Skeletal muscle tissue (tissue), 4 donors: ENCODE results near the gene ARSI. TPM values are rescaled to one million over a fixed set of nuclear protein-coding genes. Genes with fewer than 3 reads are reported as not detected.

ENCODE experiments used
- H3K27ac ChIP-seq: one replicate; pipeline ENCODE4 v1.7.0; 2013; ENCODE audit warnings: mild to moderate bottlenecking, low read depth, low read length, inconsistent platforms
- H3K27me3 ChIP-seq, 3 donors: one replicate each; pipeline ENCODE4 v1.7.0; 2013; ENCODE audit warnings: low read length in 3 of 3; ENCODE audit not compliant: control insufficient read depth in 3 of 3, insufficient read depth in 3 of 3
- H3K36me3 ChIP-seq, 3 donors: one replicate each; pipeline ENCODE4 v1.7.0; 2013; ENCODE audit warnings: low read length in 3 of 3; ENCODE audit not compliant: control insufficient read depth in 3 of 3, insufficient read depth in 3 of 3
- H3K4me1 ChIP-seq, 3 donors: one replicate each; pipeline ENCODE4 v1.7.0; 2013; ENCODE audit warnings: low read length in 3 of 3, mild to moderate bottlenecking in 3 of 3; ENCODE audit not compliant: control insufficient read depth in 3 of 3, insufficient read depth in 3 of 3
- H3K4me3 ChIP-seq, 3 donors: one replicate each; pipeline ENCODE4 v1.7.0; 2013; ENCODE audit warnings: low read length in 3 of 3
- H3K9ac ChIP-seq, 3 donors: one replicate each; pipeline ENCODE4 v1.7.0; 2013; ENCODE audit warnings: low read length in 3 of 3, mild to moderate bottlenecking in 3 of 3, moderate library complexity in 2 of 3, low read depth in 1 of 3
- H3K9me3 ChIP-seq, 3 donors: one replicate each; pipeline ENCODE4 v1.7.0; 2013; ENCODE audit warnings: low read length in 3 of 3; ENCODE audit not compliant: control insufficient read depth in 3 of 3
- total RNA-seq: library from RNA; depleted of rRNA; stranded (reverse); fragments of >200 nt; gene quantifications from one replicate; pipeline ENCODE4 v1.2.3, GENCODE V29; 2014
- donor health status: Osteomylitis.

ARSI gene
- total RNA-seq, 1 donor from 2014 or later, result 9.9 TPM

GRCh38 chr5:150328515-150328914 lies 25.8 kb upstream of the ARSI start:
- Histone ChIP-seq H3K27ac (no peak overlapping the region), H3K36me3 (no peaks in the 10 kb centered on the region), H3K27me3 (no peaks in the 10 kb centered on the region), H3K4me3 (no peak overlapping the region), H3K9me3 (no peaks in the 10 kb centered on the region), H3K9ac (no peak overlapping the region), H3K4me1 (peaks cover 2 to 11% (median 3%) of the 10 kb centered on the region in 3 donors)

DNA sequence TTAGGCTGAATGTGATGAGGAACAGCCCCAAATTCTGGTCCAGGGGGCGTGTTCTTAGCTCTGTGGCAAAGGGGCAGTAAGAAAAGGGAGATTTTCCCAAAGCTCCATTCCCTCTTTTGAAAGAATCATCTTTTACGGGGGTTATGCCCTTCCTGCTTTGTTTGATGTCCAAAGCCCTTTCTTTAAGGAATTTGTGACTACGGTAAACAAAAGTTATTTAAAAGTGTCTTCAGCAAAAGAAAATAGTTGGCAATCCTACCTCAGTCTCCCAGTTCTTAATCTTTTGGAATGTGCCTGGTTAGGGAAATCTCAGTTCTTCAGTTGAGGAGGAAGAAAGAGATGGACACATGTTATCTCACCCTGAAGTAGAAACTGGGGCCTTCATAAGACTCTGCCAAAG lies 24.4 kb upstream of the ARSI start:
- H3K27me3 ChIP-seq, result no peaks in the 10 kb centered on the region
- no peaks in the 10 kb centered on the region for H3K36me3 ChIP-seq
- H3K27ac ChIP-seq, result no peak overlapping the region
- H3K4me1 ChIP-seq, result peaks cover 2 to 11% (median 3%) of the 10 kb centered on the region in 3 donors
- H3K9me3 ChIP-seq, result no peaks in the 10 kb centered on the region
- H3K9ac ChIP-seq, result no peak overlapping the region
- H3K4me3 ChIP-seq, result no peak overlapping the region

DNA sequence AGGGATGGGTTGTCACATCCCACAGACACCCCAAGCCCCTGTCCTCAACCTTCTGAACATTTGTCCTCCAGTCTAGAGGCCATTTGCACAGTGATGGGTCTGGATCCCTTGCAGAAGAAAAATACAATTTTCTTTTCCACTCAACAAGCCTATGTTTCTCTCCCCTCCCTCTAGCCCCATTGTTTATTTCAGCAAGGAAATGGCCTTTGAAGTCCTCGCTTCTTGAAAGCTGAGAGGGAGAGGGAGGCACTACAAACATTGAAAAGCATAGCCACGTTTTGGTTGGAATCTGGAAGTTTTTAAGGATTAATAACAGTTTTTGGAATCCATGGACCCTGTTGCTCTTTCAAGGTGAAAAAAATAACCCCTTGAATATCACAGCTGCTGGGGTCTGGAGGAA lies 24.0 kb upstream of the ARSI start:
- H3K27me3 ChIP-seq, result no peaks in the 10 kb centered on the region
- H3K4me1 ChIP-seq, result peaks cover 2 to 11% (median 3%) of the 10 kb centered on the region in 3 donors
- no peak overlapping the region for H3K4me3 ChIP-seq
- no peaks in the 10 kb centered on the region for H3K36me3 ChIP-seq
- H3K9ac ChIP-seq, result no peak overlapping the region
- H3K27ac ChIP-seq, result no peak overlapping the region
- no peaks in the 10 kb centered on the region for H3K9me3 ChIP-seq

DNA sequence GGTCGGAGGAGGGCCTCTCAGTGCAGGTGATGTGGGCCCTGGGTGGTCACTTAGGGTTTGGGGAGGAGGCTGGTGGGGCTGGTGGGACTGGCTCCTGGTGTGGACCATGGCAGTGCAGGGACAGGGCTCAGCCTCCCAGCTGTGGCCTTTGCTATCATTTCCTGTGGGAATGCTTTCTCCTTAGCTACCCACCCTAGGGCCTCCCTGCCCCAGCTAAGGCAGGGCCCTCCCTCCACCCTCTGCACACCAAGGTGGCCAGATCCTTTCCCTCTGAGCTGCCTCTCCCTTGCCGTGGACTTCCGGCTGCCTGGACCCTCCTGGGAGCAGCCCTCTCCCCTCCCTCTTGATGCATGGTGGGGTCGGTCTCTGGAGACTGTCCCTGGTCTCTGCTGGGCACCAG lies 22.7 kb upstream of the ARSI start:
- H3K36me3 ChIP-seq, result no peaks in the 10 kb centered on the region
- H3K9me3 ChIP-seq, result no peaks in the 10 kb centered on the region
- no peak overlapping the region for H3K27ac ChIP-seq
- H3K4me1 ChIP-seq, result peaks cover 4 to 15% (median 5%) of the 10 kb centered on the region in 3 donors
- no peaks in the 10 kb centered on the region for H3K27me3 ChIP-seq
- H3K9ac ChIP-seq, result no peak overlapping the region
- no peak overlapping the region for H3K4me3 ChIP-seq

GRCh38 chr5:150323819-150324218 lies 21.1 kb upstream of the ARSI start:
- H3K9me3 ChIP-seq, result no peaks in the 10 kb centered on the region
- H3K4me3 ChIP-seq, result no peak overlapping the region
- H3K9ac ChIP-seq, result no peak overlapping the region
- no peaks in the 10 kb centered on the region for H3K27me3 ChIP-seq
- H3K36me3 ChIP-seq, result no peaks in the 10 kb centered on the region
- peaks cover 4 to 10% (median 9%) of the 10 kb centered on the region in 3 donors for H3K4me1 ChIP-seq
- no peak overlapping the region for H3K27ac ChIP-seq

DNA sequence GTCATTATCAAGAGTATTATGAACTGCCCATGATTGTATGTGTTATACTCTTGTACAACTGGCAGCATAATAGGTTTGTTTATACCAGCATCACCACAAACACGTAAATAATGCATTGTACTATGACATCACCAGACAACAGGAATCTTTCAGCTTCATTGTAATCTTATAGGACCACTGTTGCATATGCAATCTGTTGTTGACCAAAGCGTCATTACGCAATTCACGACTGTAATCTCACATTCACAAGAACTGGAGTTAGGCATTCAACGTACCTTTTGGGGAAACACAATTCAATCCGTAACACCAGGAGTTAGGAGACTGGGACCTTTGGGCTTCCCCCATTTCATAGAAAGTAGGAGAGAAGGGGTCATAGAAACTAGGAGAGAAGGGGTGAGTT lies 20.4 kb upstream of the ARSI start:
- Histone ChIP-seq H3K9ac (no peak overlapping the region), H3K4me1 (peaks cover 4 to 10% (median 9%) of the 10 kb centered on the region in 3 donors), H3K27me3 (no peaks in the 10 kb centered on the region), H3K36me3 (no peaks in the 10 kb centered on the region), H3K27ac (no peak overlapping the region), H3K4me3 (no peak overlapping the region), H3K9me3 (no peaks in the 10 kb centered on the region)

DNA sequence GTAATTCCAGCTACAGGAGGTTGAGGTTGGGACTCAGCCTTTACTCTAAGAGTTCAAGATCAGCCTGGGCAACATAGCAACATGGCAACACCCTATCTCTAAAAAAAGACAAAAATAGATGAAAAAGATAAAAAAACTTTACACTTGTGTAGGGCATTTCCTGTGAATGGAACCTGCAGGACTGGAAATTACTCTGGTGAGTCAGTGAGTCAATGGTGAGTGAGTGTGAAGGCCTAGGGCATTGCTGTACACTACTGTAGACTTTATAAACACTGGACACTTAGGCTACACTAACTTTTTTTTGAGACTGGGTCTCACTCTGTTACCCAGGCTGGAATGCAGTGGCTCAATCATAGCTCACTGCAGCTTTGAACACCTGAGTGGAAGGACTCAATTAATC lies 19.5 kb upstream of the ARSI start:
- Histone ChIP-seq H3K27ac (no peak overlapping the region), H3K36me3 (no peaks in the 10 kb centered on the region), H3K4me3 (no peak overlapping the region), H3K9ac (no peak overlapping the region), H3K9me3 (no peaks in the 10 kb centered on the region), H3K4me1 (peaks cover 4 to 10% (median 9%) of the 10 kb centered on the region in 3 donors), H3K27me3 (no peaks in the 10 kb centered on the region)

- H3K9ac ChIP-seq, result no peak overlapping the region
- H3K4me1 ChIP-seq, result peaks cover 4 to 10% (median 9%) of the 10 kb centered on the region in 3 donors
- no peak overlapping the region for H3K27ac ChIP-seq
- no peaks in the 10 kb centered on the region for H3K36me3 ChIP-seq
- H3K4me3 ChIP-seq, result no peak overlapping the region
- H3K27me3 ChIP-seq, result no peaks in the 10 kb centered on the region
- no peaks in the 10 kb centered on the region for H3K9me3 ChIP-seq
Measured at GRCh38 chr5:150321784-150322183, 19.1 kb upstream of the ARSI start.

DNA sequence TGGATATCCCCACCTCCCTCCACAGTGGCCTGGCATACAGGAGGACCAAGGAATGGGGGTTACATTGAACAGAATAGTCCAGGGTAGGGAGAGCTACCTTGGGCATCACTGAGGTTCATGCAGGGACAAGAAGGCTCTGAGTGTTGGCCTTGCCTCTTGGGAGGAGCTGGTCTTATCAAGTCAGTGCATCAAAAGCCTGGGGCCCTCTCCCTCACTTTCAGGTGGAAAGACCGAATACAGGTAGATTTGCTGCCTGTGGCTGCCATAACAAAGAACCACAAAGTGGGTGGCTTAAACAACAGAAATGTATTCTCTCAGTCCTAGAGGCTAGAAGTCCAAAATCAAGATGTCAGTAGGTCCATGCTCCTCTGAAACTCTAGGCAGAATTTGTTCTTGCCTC lies 18.5 kb upstream of the ARSI start:
- no peak overlapping the region for H3K4me3 ChIP-seq
- no peak overlapping the region for H3K27ac ChIP-seq
- no peak overlapping the region for H3K9ac ChIP-seq
- no peaks in the 10 kb centered on the region for H3K27me3 ChIP-seq
- no peaks in the 10 kb centered on the region for H3K36me3 ChIP-seq
- H3K9me3 ChIP-seq, result no peaks in the 10 kb centered on the region
- peaks cover 4 to 10% (median 9%) of the 10 kb centered on the region in 3 donors for H3K4me1 ChIP-seq

- Histone ChIP-seq H3K27me3 (no peaks in the 10 kb centered on the region), H3K4me3 (no peak overlapping the region), H3K36me3 (no peaks in the 10 kb centered on the region), H3K27ac (peak overlapping the region; percentile 62), H3K9ac (no peak overlapping the region), H3K4me1 (peaks cover 4 to 10% (median 9%) of the 10 kb centered on the region in 3 donors), H3K9me3 (no peaks in the 10 kb centered on the region)
Measured at GRCh38 chr5:150320044-150320613, 17.4 kb upstream of the ARSI start.

- Histone ChIP-seq H3K27ac (no peak overlapping the region), H3K9ac (no peak overlapping the region), H3K9me3 (no peaks in the 10 kb centered on the region)
Measured at GRCh38 chr5:150319484-150319790, 16.7 kb upstream of the ARSI start.

More at GRCh38 chr5:150319484-150319790, 16.7 kb upstream of the ARSI start:
- no peaks in the 10 kb centered on the region for H3K36me3 ChIP-seq
- H3K4me3 ChIP-seq, result no peak overlapping the region
- H3K27me3 ChIP-seq, result no peaks in the 10 kb centered on the region
- H3K4me1 ChIP-seq, result peaks cover 4 to 10% (median 9%) of the 10 kb centered on the region in 3 donors
